K562 (cell line): ENCODE data around the gene S100A6. TPM values are rescaled to one million over a fixed set of nuclear protein-coding genes. Genes with fewer than 3 reads are reported as not detected.

Experiments
- C11orf30 ChIP-seq: fragments of 450-650 bp; IDR thresholded peaks from 2 replicates; pipeline ENCODE4 v1.6.1; 2016; ENCODE audit warnings: low read depth, mild to moderate bottlenecking
- CHD4 ChIP-seq: fragments of 200-600 bp; sonication (generic); IDR thresholded peaks from 3 replicates; pipeline ENCODE4 v1.6.1; 2012; ENCODE audit warnings: low read depth, mild to moderate bottlenecking, mixed read lengths, low read length, inconsistent platforms; ENCODE audit not compliant: insufficient read depth, insufficient replicate concordance, poor library complexity, severe bottlenecking
- KAT7 ChIP-seq: sonication (generic); formaldehyde crosslinking; IDR thresholded peaks from 2 replicates; pipeline ENCODE4 v1.8.0; 2022; ENCODE audit warnings: missing genetic modification reagents, mild to moderate bottlenecking, borderline replicate concordance
- NCOA6 ChIP-seq: fragments of 450-650 bp; IDR thresholded peaks from 2 replicates; pipeline ENCODE4 v1.6.1; 2017; ENCODE audit warnings: mild to moderate bottlenecking
- NKRF ChIP-seq: fragments of 450-650 bp; IDR thresholded peaks from 2 replicates; pipeline ENCODE4 v1.6.1; 2016; ENCODE audit warnings: borderline replicate concordance
- RB1 ChIP-seq: fragments of 450-650 bp; IDR thresholded peaks from 2 replicates; pipeline ENCODE4 v1.6.1; 2017; ENCODE audit warnings: low read depth, mild to moderate bottlenecking
- RBM17 ChIP-seq: fragments of 200-400 bp; formaldehyde crosslinking; IDR thresholded peaks from 2 replicates; pipeline ENCODE4 v1.6.1; 2017; ENCODE audit warnings: low read depth, mild to moderate bottlenecking, low read length, borderline replicate concordance
- REST ChIP-seq, 2 experiments: fragments of 450-650 bp; formaldehyde crosslinking in 1 of 2; IDR thresholded peaks; 2 replicates each; pipeline versions ENCODE4 v1.4.0 to v1.6.1; 2014 to 2020; ENCODE audit warnings: mild to moderate bottlenecking in 2 of 2, borderline replicate concordance in 1 of 2, low read depth in 1 of 2
- SOX6 ChIP-seq: fragments of 450-650 bp; IDR thresholded peaks from 2 replicates; pipeline ENCODE4 v1.6.1; 2014; ENCODE audit warnings: mild to moderate bottlenecking
- TAF15 ChIP-seq: fragments of 200-400 bp; formaldehyde crosslinking; IDR thresholded peaks from 2 replicates; pipeline ENCODE4 v1.6.1; 2017; ENCODE audit warnings: mild to moderate bottlenecking, low read depth, low read length, moderate library complexity
- THRAP3 ChIP-seq: fragments of 450-650 bp; IDR thresholded peaks from 2 replicates; pipeline ENCODE4 v1.6.1; 2016; ENCODE audit warnings: mild to moderate bottlenecking, inconsistent platforms, borderline replicate concordance
- WHSC1 ChIP-seq: IDR thresholded peaks from one replicate; pipeline ENCODE4 v1.6.1; 2012; ENCODE audit warnings: low read length, control low read depth, inconsistent platforms
- ZNF274 ChIP-seq: IDR thresholded peaks from 2 replicates; pipeline ENCODE4 v1.6.1; 2011; ENCODE audit warnings: low read depth, mild to moderate bottlenecking, low read length, moderate library complexity, borderline replicate concordance
- ZNF699 ChIP-seq: fragments of 250-450 bp; sonication (Bioruptor Pico); IDR thresholded peaks from 2 replicates; pipeline ENCODE4 v1.8.0; 2021; ENCODE audit warnings: mild to moderate bottlenecking, moderate library complexity; ENCODE audit not compliant: insufficient replicate concordance
- polyA plus RNA-seq, 8 experiments: library from polyadenylated mRNA; depleted of rRNA in 4 of 8; stranded (reverse) in 5 of 8; unstranded in 3 of 8; fragments of >200 nt; fragmentation: Nextera tagmentation in 2 of 8; fragmentation: Illumina TruSeq in 1 of 8; extraction: Ambion mirVana in 2 of 8; extraction: Trizol in 1 of 8; gene quantifications; 2 replicates each; pipeline versions ENCODE4 v1.2.1 to v1.2.3, GENCODE V29; 2011 to 2014; ENCODE audit warnings: inconsistent platforms in 1 of 8, missing spikeins in 1 of 8
- total RNA-seq, 7 experiments: library from RNA; depleted of rRNA in 6 of 7; stranded (reverse); fragments of >200 nt in 6 of 7; fragmentation: Illumina TruSeq in 2 of 7; extraction: Trizol in 2 of 7; gene quantifications; 2 replicates each; pipeline versions ENCODE4 v1.2.1 to v1.2.3, GENCODE V29; 2011 to 2021; ENCODE audit warnings: low replicate concordance in 1 of 7
- TF ChIP-seq, protein P1 (sequence below), 2 experiments: fragments of 200-800 bp in 1 of 2; sonication (Bioruptor generic) in 1 of 2; sonication (generic) in 1 of 2; formaldehyde crosslinking in 1 of 2; IDR thresholded peaks in 1 of 2; conservative IDR thresholded peaks in 1 of 2; 2 replicates each; pipeline versions ENCODE4 v1.5.0 to v1.6.1; 2016 to 2020; ENCODE audit warnings: missing compliant biosample characterization in 1 of 2, missing genetic modification characterization in 1 of 2, missing genetic modification reagents in 1 of 2

Gene S100A6
- total and polyA plus RNA-seq, 9 of the 15 experiments (the other 6 are each of a cell fraction or from before 2014, with no cell fraction given), result 9.8 to 66.5 (median 23.2) TPM

- peak; percentile 85 for TF ChIP-seq REST (IDR thresholded peaks at IDR 0.05; ENCODE audit: borderline replicate concordance)
- no peak for TF ChIP-seq REST (CRISPR knock-in tag; IDR thresholded peaks at IDR 0.05; ENCODE audit: low read depth)
- TF ChIP-seq KAT7 (CRISPR knock-in tag), result no peak
- no peak for TF ChIP-seq NCOA6
- TF ChIP-seq NKRF, result no peak
- peak; percentile 50; the same call in 1 of the 2 replicates for TF ChIP-seq RB1
- no peak for TF ChIP-seq TAF15
- 0 out of 2 replicates have a peak, but pooled peaks have one; percentile 28 for TF ChIP-seq SOX6
- no peak for TF ChIP-seq ZNF274
- TF ChIP-seq, protein P1, sequence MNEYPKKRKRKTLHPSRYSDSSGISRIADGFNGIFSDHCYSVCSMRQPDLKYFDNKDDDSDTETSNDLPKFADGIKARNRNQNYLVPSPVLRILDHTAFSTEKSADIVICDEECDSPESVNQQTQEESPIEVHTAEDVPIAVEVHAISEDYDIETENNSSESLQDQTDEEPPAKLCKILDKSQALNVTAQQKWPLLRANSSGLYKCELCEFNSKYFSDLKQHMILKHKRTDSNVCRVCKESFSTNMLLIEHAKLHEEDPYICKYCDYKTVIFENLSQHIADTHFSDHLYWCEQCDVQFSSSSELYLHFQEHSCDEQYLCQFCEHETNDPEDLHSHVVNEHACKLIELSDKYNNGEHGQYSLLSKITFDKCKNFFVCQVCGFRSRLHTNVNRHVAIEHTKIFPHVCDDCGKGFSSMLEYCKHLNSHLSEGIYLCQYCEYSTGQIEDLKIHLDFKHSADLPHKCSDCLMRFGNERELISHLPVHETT (CRISPR knock-in tag; conservative IDR thresholded peaks at IDR 0.05 in 1 of 2, IDR thresholded peaks at IDR 0.05 in 1 of 2), result no peak
- TF ChIP-seq ZNF699 (CRISPR knock-in tag), result no peak
- TF ChIP-seq CHD4, result no peak
- no peak for TF ChIP-seq WHSC1
- TF ChIP-seq C11orf30, result no peak
- TF ChIP-seq RBM17, result no peak
- no peak for TF ChIP-seq THRAP3
These were observed 2.8 kb downstream of the S100A6 start (continued) for GRCh38 chr1:153532769-153533599.
